Neuronal stem cell (in vitro differentiated cells): ENCODE data around the gene CDC16.
A peak's percentile ranks its signal among the peaks of the same experiment; 100 is the strongest.

Experiments used
- DNase-seq: peaks from one replicate; pipeline ENCODE4 v3.0.0-alpha.2; 2013; ENCODE audit warnings: low spot score
- H2AFZ ChIP-seq: one replicate; pipeline ENCODE4 v1.6.1; 2013; ENCODE audit warnings: mild to moderate bottlenecking, low read length, inconsistent platforms
- H2AK5ac ChIP-seq: 2 replicates; pipeline ENCODE4 v1.6.1; 2013; ENCODE audit warnings: low read depth, mild to moderate bottlenecking, inconsistent platforms, low read length, moderate library complexity, mixed read lengths
- H2BK120ac ChIP-seq: 2 replicates; pipeline ENCODE4 v1.6.1; 2013; ENCODE audit warnings: low read depth, mild to moderate bottlenecking, inconsistent platforms, low read length, moderate library complexity, mixed read lengths
- H2BK12ac ChIP-seq: one replicate; pipeline ENCODE4 v1.6.1; 2013; ENCODE audit warnings: low read length, inconsistent platforms
- H2BK15ac ChIP-seq: 2 replicates; pipeline ENCODE4 v1.6.1; 2013; ENCODE audit warnings: mild to moderate bottlenecking, low read length, inconsistent platforms, mixed read lengths
- H2BK5ac ChIP-seq: one replicate; pipeline ENCODE4 v1.6.1; 2013; ENCODE audit warnings: inconsistent platforms, mild to moderate bottlenecking, low read length, moderate library complexity
- H3K14ac ChIP-seq: one replicate; pipeline ENCODE4 v1.6.1; 2013; ENCODE audit warnings: low read length, inconsistent platforms
- H3K18ac ChIP-seq: 2 replicates; pipeline ENCODE4 v1.6.1; 2013; ENCODE audit warnings: low read length, inconsistent platforms
- H3K23ac ChIP-seq: 2 replicates; pipeline ENCODE4 v1.6.1; 2013; ENCODE audit warnings: low read depth, mild to moderate bottlenecking, mixed read lengths, low read length, inconsistent platforms; ENCODE audit not compliant: poor library complexity
- H3K27ac ChIP-seq: replicated peaks from 3 replicates; pipeline ENCODE4 v1.5.1; 2013; ENCODE audit warnings: low read length, inconsistent platforms
- H3K27me3 ChIP-seq, 3 experiments: 2 replicates each; pipeline ENCODE4 v1.6.1; 2013; ENCODE audit warnings: low read length in 3 of 3, mild to moderate bottlenecking in 2 of 3, inconsistent platforms in 1 of 3, low read depth in 1 of 3, mixed read lengths in 1 of 3, moderate library complexity in 1 of 3; ENCODE audit not compliant: control insufficient read depth in 3 of 3, insufficient read depth in 3 of 3
- H3K36me3 ChIP-seq, 2 donors: replicated peaks in 1 of 2; 2 replicates each; pipeline ENCODE4 v1.6.1; 2013; ENCODE audit warnings: low read length in 2 of 2; ENCODE audit not compliant: control insufficient read depth in 2 of 2, insufficient read depth in 2 of 2
- H3K4ac ChIP-seq: 2 replicates; pipeline ENCODE4 v1.6.1; 2013; ENCODE audit warnings: inconsistent platforms, mild to moderate bottlenecking, low read length, moderate library complexity
- H3K4me1 ChIP-seq, 2 donors: 1 replicate in 1 of 2; 2 replicates in 1 of 2; pipeline ENCODE4 v1.6.1; 2013; ENCODE audit warnings: low read length in 2 of 2, low read depth in 1 of 2; ENCODE audit not compliant: control insufficient read depth in 2 of 2, insufficient read depth in 1 of 2
- H3K4me2 ChIP-seq: one replicate; pipeline ENCODE4 v1.6.1; 2013; ENCODE audit warnings: mild to moderate bottlenecking, low read length, inconsistent platforms; ENCODE audit not compliant: insufficient read depth, poor library complexity, severe bottlenecking
- H3K4me3 ChIP-seq, 2 donors: 2 replicates each; pipeline ENCODE4 v1.5.1; 2013; ENCODE audit warnings: low read length in 2 of 2, mild to moderate bottlenecking in 2 of 2, inconsistent platforms in 1 of 2, moderate library complexity in 1 of 2
- H3K79me1 ChIP-seq: one replicate; pipeline ENCODE4 v1.6.1; 2013; ENCODE audit warnings: low read depth, mild to moderate bottlenecking, inconsistent platforms, low read length, moderate library complexity
- H3K9ac ChIP-seq: one replicate; pipeline ENCODE4 v1.6.1; 2013; ENCODE audit warnings: mild to moderate bottlenecking, low read depth, low read length, inconsistent platforms; ENCODE audit not compliant: poor library complexity
- H3K9me3 ChIP-seq, 2 donors: replicated peaks in 1 of 2; 2 replicates each; pipeline versions ENCODE3 to v1.6.1; 2013; ENCODE audit warnings: low read length in 2 of 2, mild to moderate bottlenecking in 2 of 2, inconsistent platforms in 1 of 2, low read depth in 1 of 2, mixed read lengths in 1 of 2, moderate library complexity in 1 of 2; ENCODE audit not compliant: control insufficient read depth in 2 of 2, insufficient read depth in 1 of 2
- H4K8ac ChIP-seq: one replicate; pipeline ENCODE4 v1.6.1; 2013; ENCODE audit warnings: low read depth, mild to moderate bottlenecking, inconsistent platforms, low read length, moderate library complexity
- H4K91ac ChIP-seq: one replicate; pipeline ENCODE4 v1.6.1; 2013; ENCODE audit warnings: low read length, low read depth, mild to moderate bottlenecking, inconsistent platforms; ENCODE audit not compliant: poor library complexity
- WGBS, 2 donors: extraction: QIAGEN DNeasy Blood & Tissue Kit; methylation state at CpG; one replicate each; pipeline ENCODE4 v1.1.7; 2013; ENCODE audit warnings: missing lambda C conversion rate in 2 of 2, mixed read lengths in 1 of 2; ENCODE audit not compliant: insufficient read length in 2 of 2, insufficient replicate concordance in 1 of 2; ENCODE audit errors: extremely low coverage in 2 of 2; 5-methylcytosine and 5-hydroxymethylcytosine counted together

The CDC16 gene

DNA sequence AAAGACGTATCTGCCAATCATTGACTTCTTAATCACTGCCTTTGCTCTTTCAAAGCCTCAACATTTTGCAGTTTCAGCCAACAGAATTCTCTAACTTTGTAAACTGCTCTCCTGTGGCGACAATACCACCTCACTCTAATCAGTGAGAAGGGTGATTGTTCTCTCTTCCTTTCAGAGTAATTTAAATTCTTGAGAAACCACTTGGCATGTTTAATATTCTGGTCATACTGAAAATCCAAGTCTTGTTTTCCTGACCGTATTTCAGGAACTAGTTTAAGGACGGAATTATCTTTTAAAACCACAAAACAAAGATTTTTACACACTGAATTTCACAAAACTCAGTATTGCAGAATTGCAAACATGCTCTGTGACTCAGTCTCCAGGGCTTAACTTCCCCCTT, 5.2 kb upstream of the CDC16 start:
- no peaks in the 10 kb centered on the region for H3K79me1 ChIP-seq
- peaks cover 4 to 10% of the 10 kb centered on the region in 2 donors for H3K4me1 ChIP-seq
- no peak overlapping the region for H2BK120ac ChIP-seq
- no peak overlapping the region for H4K8ac ChIP-seq
- H2AK5ac ChIP-seq: no peak overlapping the region
- peaks cover 0 to 11% (median 6%) of the 10 kb centered on the region in 3 experiments for H3K27me3 ChIP-seq
- H2AFZ ChIP-seq: peak overlapping the region; percentile 21
- no peak overlapping the region for H3K4me3 ChIP-seq
- no peak overlapping the region for H3K4me2 ChIP-seq
- no peak overlapping the region for H4K91ac ChIP-seq
- H3K27ac ChIP-seq: no peak overlapping the region
- H3K18ac ChIP-seq: no peak overlapping the region
- H3K9me3 ChIP-seq: no peaks in the 10 kb centered on the region
- H3K36me3 ChIP-seq: no peaks in the 10 kb centered on the region
- WGBS, 2 donors: no CpG with 5 or more reads among the region's 4 CpGs
- no peak overlapping the region for H3K23ac ChIP-seq
- no peak for DNase-seq
- no peak overlapping the region for H2BK5ac ChIP-seq
- H2BK12ac ChIP-seq: no peak overlapping the region
- no peak overlapping the region for H3K4ac ChIP-seq
- H3K9ac ChIP-seq: no peak overlapping the region
- H2BK15ac ChIP-seq: no peak overlapping the region
- H3K14ac ChIP-seq: no peak overlapping the region

DNA sequence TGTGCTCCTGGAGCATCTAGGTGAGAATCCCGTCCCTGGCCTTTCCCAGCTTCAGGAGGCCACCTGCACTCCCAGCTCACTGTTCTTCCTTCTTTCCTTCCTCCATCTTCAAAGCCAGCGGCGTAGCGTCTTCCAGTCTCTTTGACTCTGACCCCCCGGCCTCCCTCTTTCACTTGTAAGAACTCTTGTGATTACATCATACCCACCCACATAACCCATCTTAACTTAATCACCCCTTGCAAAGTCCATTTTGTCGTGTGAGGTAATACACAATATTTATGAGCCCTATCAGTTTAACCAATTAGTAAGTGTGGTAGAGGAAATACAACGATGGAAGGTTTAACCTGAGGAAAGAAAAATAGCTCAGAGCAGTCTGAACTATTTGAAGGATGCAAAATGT, 4.6 kb upstream of the CDC16 start:
- H3K4me3 ChIP-seq: no peak overlapping the region
- no peak overlapping the region for H2BK15ac ChIP-seq
- H2BK12ac ChIP-seq: no peak overlapping the region
- H3K14ac ChIP-seq: no peak overlapping the region
- H3K9me3 ChIP-seq: no peaks in the 10 kb centered on the region
- H2AFZ ChIP-seq: peak overlapping the region; percentile 21
- WGBS, 2 donors: no CpG with 5 or more reads among the region's 7 CpGs
- H4K91ac ChIP-seq: no peak overlapping the region
- no peak overlapping the region for H2BK120ac ChIP-seq
- no peak overlapping the region for H3K4ac ChIP-seq
- H3K36me3 ChIP-seq: no peaks in the 10 kb centered on the region
- peaks cover 4 to 10% of the 10 kb centered on the region in 2 donors for H3K4me1 ChIP-seq
- H4K8ac ChIP-seq: no peak overlapping the region
- no peak overlapping the region for H3K4me2 ChIP-seq
- H3K23ac ChIP-seq: no peak overlapping the region
- H3K27me3 ChIP-seq: peaks cover 0 to 11% (median 6%) of the 10 kb centered on the region in 3 experiments
- no peak overlapping the region for H2BK5ac ChIP-seq
- DNase-seq: no peak
- H3K79me1 ChIP-seq: peaks cover 3% of the 10 kb centered on the region
- H3K27ac ChIP-seq: no peak overlapping the region
- H3K18ac ChIP-seq: no peak overlapping the region
- no peak overlapping the region for H3K9ac ChIP-seq
- no peak overlapping the region for H2AK5ac ChIP-seq

DNA sequence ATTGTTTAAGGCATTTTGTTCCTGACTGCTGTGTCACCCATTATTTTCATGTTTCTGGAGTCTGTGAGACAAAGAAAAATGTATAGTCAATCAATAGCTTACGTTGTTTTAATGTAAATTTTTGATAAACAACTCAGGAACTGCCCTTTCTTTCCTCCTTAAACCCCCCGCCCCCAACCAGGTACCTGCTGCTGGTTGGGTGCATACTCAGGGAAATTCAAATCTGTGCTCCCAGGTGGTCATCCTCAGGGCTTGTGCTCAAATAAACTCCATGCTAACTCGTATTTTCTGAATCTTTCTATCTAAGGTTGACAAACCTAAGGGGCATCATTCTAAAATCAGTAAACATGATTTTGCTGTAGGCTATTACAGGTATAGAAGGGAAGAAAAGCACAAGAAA, 4.1 kb upstream of the CDC16 start:
- no peak overlapping the region for H2AFZ ChIP-seq
- no peak overlapping the region for H2BK120ac ChIP-seq
- H2BK15ac ChIP-seq: no peak overlapping the region
- no peak overlapping the region for H3K4me2 ChIP-seq
- H3K4me3 ChIP-seq: no peak overlapping the region
- H3K18ac ChIP-seq: no peak overlapping the region
- no peak overlapping the region for H3K14ac ChIP-seq
- H3K79me1 ChIP-seq: peaks cover 4% of the 10 kb centered on the region
- H3K23ac ChIP-seq: no peak overlapping the region
- peaks cover 4 to 11% of the 10 kb centered on the region in 2 donors for H3K4me1 ChIP-seq
- no peak overlapping the region for H4K91ac ChIP-seq
- no peak overlapping the region for H3K27ac ChIP-seq
- H2AK5ac ChIP-seq: no peak overlapping the region
- H3K4ac ChIP-seq: no peak overlapping the region
- no CpG with 5 or more reads among the region's 3 CpGs for WGBS, 2 donors
- no peak overlapping the region for H4K8ac ChIP-seq
- H3K9me3 ChIP-seq: no peaks in the 10 kb centered on the region
- H2BK12ac ChIP-seq: no peak overlapping the region
- H2BK5ac ChIP-seq: no peak overlapping the region
- no peak for DNase-seq
- H3K36me3 ChIP-seq: no peaks in the 10 kb centered on the region
- H3K27me3 ChIP-seq: peaks cover 0 to 11% (median 6%) of the 10 kb centered on the region in 3 experiments
- H3K9ac ChIP-seq: no peak overlapping the region

DNA sequence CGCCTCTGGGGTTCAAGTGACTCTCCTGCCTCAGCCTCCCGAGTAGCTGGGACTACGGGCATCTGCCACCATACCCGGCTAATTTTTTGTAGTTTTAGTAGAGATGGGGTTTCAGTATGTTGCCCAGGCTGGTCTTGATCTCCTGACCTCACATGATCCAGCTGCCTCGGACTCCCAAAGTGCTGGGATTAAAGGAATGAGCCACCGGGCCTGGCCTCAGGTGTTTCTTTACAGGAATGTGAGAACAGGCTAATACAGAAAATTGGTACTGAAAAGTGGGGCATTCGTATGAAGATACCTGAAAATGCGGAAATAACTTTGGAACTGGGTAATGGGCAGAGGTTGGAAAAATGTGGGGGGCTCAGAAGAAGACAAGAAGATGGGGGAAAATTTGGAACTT, 2.8 kb upstream of the CDC16 start:
- Histone ChIP-seq H3K27me3 (peaks cover 0 to 11% (median 6%) of the 10 kb centered on the region in 3 experiments), H3K9ac (no peak overlapping the region), H4K91ac (no peak overlapping the region), H2AFZ (no peak overlapping the region), H3K4me3 (no peak overlapping the region), H3K9me3 (no peaks in the 10 kb centered on the region), H2BK12ac (no peak overlapping the region), H3K36me3 (peaks cover 3 to 13% of the 10 kb centered on the region in 2 donors), H2AK5ac (no peak overlapping the region), H3K4me2 (no peak overlapping the region), H3K79me1 (peaks cover 8% of the 10 kb centered on the region), H2BK5ac (no peak overlapping the region), H2BK15ac (no peak overlapping the region), H3K18ac (no peak overlapping the region), H3K27ac (no peak overlapping the region), H2BK120ac (no peak overlapping the region), H3K4me1 (peaks cover 6 to 16% of the 10 kb centered on the region in 2 donors), H3K4ac (no peak overlapping the region), H3K14ac (no peak overlapping the region), H4K8ac (no peak overlapping the region), H3K23ac (no peak overlapping the region)
- WGBS, 2 donors: no CpG with 5 or more reads among the region's 8 CpGs
- no peak for DNase-seq
